LoVo (cell line): Measurements from ENCODE around the gene RAC3.

Source experiments
- DNase-seq: peaks from one replicate; pipeline ENCODE4 v3.0.0-alpha.2; 2016; ENCODE audit warnings: low spot score

Gene RAC3

GRCh38 chr17:82041144-82041814, 9.8 kb downstream of the RAC3 start:
- DNase-seq, result no peak

GRCh38 chr17:82042649-82043048, 11.2 kb downstream of the RAC3 start:
- no peak for DNase-seq

GRCh38 chr17:82043507-82043906, 12.0 kb downstream of the RAC3 start:
- no peak for DNase-seq

- no peak for DNase-seq
These were observed 14.5 kb downstream of the RAC3 start for GRCh38 chr17:82045936-82046484.

- no peak for DNase-seq
These were observed 15.4 kb downstream of the RAC3 start for GRCh38 chr17:82046903-82047302.

GRCh38 chr17:82047379-82047778, 15.9 kb downstream of the RAC3 start:
- DNase-seq, result no peak

- no peak for DNase-seq
These were observed 16.6 kb downstream of the RAC3 start for GRCh38 chr17:82047914-82048570.

GRCh38 chr17:82048571-82048971, 17.1 kb downstream of the RAC3 start:
- no peak for DNase-seq

GRCh38 chr17:82049106-82049505, 17.6 kb downstream of the RAC3 start:
- DNase-seq, result no peak

- DNase-seq, result no peak
These were observed 18.1 kb downstream of the RAC3 start for GRCh38 chr17:82049521-82049971.

- no peak for DNase-seq
These were observed 18.8 kb downstream of the RAC3 start for GRCh38 chr17:82050152-82050760.

- no peak for DNase-seq
These were observed 19.5 kb downstream of the RAC3 start for GRCh38 chr17:82050761-82051641.

- DNase-seq, result peak; percentile 78
These were observed 20.5 kb downstream of the RAC3 start, which contains the start of the genes GPS1 and RFNG for GRCh38 chr17:82051776-82052637. TSS of gene GPS1 (plus strand) at chr17:82051898. CDS start at chr17:82051932, 34 bp downstream. TSS of gene RFNG (minus strand) at chr17:82051811. CDS start at chr17:82051766, 45 bp downstream.

- no peak for DNase-seq
These were observed 21.2 kb downstream of the RAC3 start for GRCh38 chr17:82052638-82053059.

GRCh38 chr17:82053130-82053529, 21.7 kb downstream of the RAC3 start:
- DNase-seq, result no peak

GRCh38 chr17:82053556-82054263, 22.2 kb downstream of the RAC3 start:
- no peak for DNase-seq

GRCh38 chr17:82054351-82055022, 23.0 kb downstream of the RAC3 start:
- DNase-seq, result no peak

- no peak for DNase-seq
These were observed 23.8 kb downstream of the RAC3 start for GRCh38 chr17:82055023-82055964.
